Motor neuron (in vitro differentiated cells): ENCODE results near the gene ZNF407. TPM values are rescaled to one million over a fixed set of nuclear protein-coding genes. Genes with fewer than 3 reads are reported as not detected.
A peak's percentile ranks its signal among the peaks of the same experiment; 100 is the strongest.

Experiments
- ATAC-seq, 8 experiments: fragments of 200-7000 bp; cut with Tn5 transposase; replicated peaks in 6 of 8; 2 replicates each; pipeline ENCODE4 v1.8.0; 2021; ENCODE audit warnings: mild to moderate bottlenecking in 8 of 8, moderate library complexity in 8 of 8
- H3K27ac ChIP-seq, 2 donors: fragments of 250-450 bp; sonication (Bioruptor Pico); 2 replicates each; pipeline ENCODE4 v1.9.0; 2021; ENCODE audit warnings: antibody characterized with exemption in 2 of 2, mild to moderate bottlenecking in 2 of 2, moderate library complexity in 1 of 2
- H3K4me1 ChIP-seq, 2 donors: fragments of 250-450 bp; sonication (Bioruptor Pico); replicated peaks in 1 of 2; 2 replicates each; pipeline ENCODE4 v1.6.1; 2021; ENCODE audit warnings: antibody characterized with exemption in 2 of 2, mild to moderate bottlenecking in 2 of 2, moderate library complexity in 1 of 2
- H3K4me3 ChIP-seq, 5 donors: fragments of 250-450 bp; sonication (Bioruptor Pico); 2 replicates each; pipeline ENCODE4 v1.9.0; 2021; ENCODE audit warnings: antibody characterized with exemption in 5 of 5, mild to moderate bottlenecking in 5 of 5, moderate library complexity in 4 of 5
- WGBS, 10 experiments: fragments of 450-650 bp; shearing (Covaris generic); methylation state at CpG; one replicate each; pipeline ENCODE4 v1.0.0; 2022; 5-methylcytosine and 5-hydroxymethylcytosine counted together
- in situ Hi-C, 9 experiments: fragments of 400-800 bp; cut with MboI; loops; one replicate each; pipeline ENCODE4 v1.15.0; 2021; ENCODE audit warnings: low sequenced_read_pairs in 9 of 9, low pct_unique_long_range_greater_than_20kb in 2 of 9; ENCODE audit not compliant: unreplicated experiment in 9 of 9
- total RNA-seq, 8 experiments: library from RNA; unstranded; fragments of 300-600 nt; gene quantifications; 2 replicates each; pipeline versions ENCODE4 v1.2.3 to v1.2.4, GENCODE V29; 2022

The ZNF407 gene
- total RNA-seq, 8 experiments from 2014 or later, result 7.9 to 23.6 (median 11.6) TPM

DNA sequence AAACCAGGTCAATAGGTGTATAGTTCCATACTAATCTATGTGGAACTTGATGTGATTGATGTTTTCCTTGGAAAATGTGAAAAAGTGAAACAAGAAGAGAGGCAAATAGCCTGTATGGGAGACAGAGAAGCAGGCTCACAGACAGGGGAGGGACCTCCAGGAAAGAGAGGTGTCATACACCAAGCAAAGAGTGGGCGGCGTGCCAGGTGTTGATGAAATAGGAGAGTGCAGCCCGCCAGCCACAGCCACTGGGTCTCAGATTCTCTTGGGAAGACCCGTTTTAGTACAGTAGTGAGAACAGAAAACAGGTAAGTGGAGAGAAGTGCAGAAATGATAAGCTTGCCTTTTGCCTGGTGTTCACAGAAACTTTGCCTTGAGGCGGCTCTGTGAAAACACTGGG is 301.9 kb downstream of the ZNF407 start:
- ATAC-seq, result no peak
- Histone ChIP-seq H3K4me3 (no peak overlapping the region), H3K4me1 (peaks cover 13 to 33% of the 10 kb centered on the region in 2 donors), H3K27ac (no peak overlapping the region)
- in situ Hi-C loops, result no loop called here
- 83 to 100% (median 88%) methylated on average over 1 to 5 of the region's 5 CpGs; no CpG with 5 or more reads in 5 of the 10 experiments for WGBS, 10 experiments

GRCh38 chr18:74901362-74902146 is 303.9 kb downstream of the ZNF407 start:
- peaks cover 7 to 33% of the 10 kb centered on the region in 2 donors for H3K4me1 ChIP-seq
- H3K27ac ChIP-seq, result peak overlapping the region in 1 of 2 donors; percentile 44
- H3K4me3 ChIP-seq, result peak overlapping the region in 2 of 5 donors; percentile 9 to 13
- WGBS, 10 experiments, result 49 to 100% (median 81%) methylated on average over 2 to 4 of the region's 4 CpGs
- peak in 2 of 8 experiments; percentile 10 to 54 for ATAC-seq
- in situ Hi-C loops, result no loop called here

DNA sequence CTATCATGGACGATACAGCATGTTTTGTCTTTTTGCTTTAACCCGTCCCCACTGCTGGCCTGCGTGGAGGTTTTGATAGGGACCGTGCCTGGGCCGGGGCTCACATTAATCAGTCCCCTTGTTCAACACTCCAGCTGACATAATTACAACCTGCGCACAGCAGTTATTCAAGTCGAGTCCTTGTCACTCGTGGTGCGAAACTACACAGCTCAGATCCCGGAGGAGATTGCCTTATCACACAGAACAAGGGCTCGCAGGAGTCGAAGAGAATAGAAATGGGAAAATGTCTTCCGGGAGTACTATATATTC is 304.4 kb downstream of the ZNF407 start:
- Histone ChIP-seq H3K4me1 (peaks cover 6 to 33% of the 10 kb centered on the region in 2 donors), H3K4me3 (peak overlapping the region in 2 of 5 donors; percentile 9 to 13), H3K27ac (peak overlapping the region in 1 of 2 donors; percentile 44)
- ATAC-seq, result peak in 5 of 8 experiments; percentile 86 to 97 (median 92)
- 49 to 100% (median 74%) methylated on average over 3 to 13 of the region's 13 CpGs for WGBS, 10 experiments
- in situ Hi-C loops, result no loop called here

GRCh38 chr18:74905247-74905646 is 307.6 kb downstream of the ZNF407 start:
- no peak overlapping the region for H3K4me3 ChIP-seq
- WGBS, 10 experiments, result 70 to 100% (median 90%) methylated on average over 1 to 15 of the region's 15 CpGs
- no peak for ATAC-seq
- H3K4me1 ChIP-seq, result peaks cover 6 to 33% of the 10 kb centered on the region in 2 donors
- in situ Hi-C loops, result no loop called here
- no peak overlapping the region for H3K27ac ChIP-seq

GRCh38 chr18:74906184-74906583 is 308.5 kb downstream of the ZNF407 start:
- no peak overlapping the region for H3K4me3 ChIP-seq
- WGBS, 10 experiments, result 0 to 100% (median 80%) methylated on average over 1 to 2 of the region's 2 CpGs; no CpG with 5 or more reads in 3 of the 10 experiments
- no peak overlapping the region for H3K27ac ChIP-seq
- ATAC-seq, result peak in 3 of 8 experiments; percentile 78 to 99 (median 97)
- peaks cover 6 to 24% of the 10 kb centered on the region in 2 donors for H3K4me1 ChIP-seq
- in situ Hi-C loops, result no loop called here

DNA sequence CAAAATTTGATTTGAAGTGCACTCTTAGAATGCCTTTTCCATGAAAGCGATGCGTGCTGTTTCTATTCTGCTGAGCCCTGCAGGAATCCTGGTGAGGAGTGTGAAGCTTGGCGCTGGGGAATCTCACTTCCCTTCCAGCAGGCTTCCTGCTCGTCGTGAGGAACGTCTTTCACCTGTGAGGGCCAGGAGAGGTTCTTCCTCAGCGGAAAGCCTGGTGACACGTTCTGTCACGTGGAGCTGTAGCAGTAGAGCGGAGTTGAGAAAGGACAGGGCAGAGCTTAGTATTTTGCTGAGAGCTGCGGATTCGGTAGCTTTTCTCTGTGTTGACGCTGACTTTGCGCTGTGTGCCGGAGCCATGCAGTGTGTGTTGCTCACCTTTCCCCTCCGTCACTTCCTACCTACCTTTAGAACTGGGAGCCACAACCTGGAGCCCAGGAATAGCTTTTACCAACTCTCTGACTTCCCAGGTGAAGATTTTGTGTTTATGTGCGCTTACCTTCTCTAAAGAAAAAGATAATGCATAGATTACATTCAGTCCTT is 316.5 kb downstream of the ZNF407 start:
- WGBS, 10 experiments, result 76 to 100% (median 82%) methylated on average over 1 to 10 of the region's 17 CpGs; no CpG with 5 or more reads in 2 of the 10 experiments
- Histone ChIP-seq H3K27ac (no peak overlapping the region), H3K4me3 (no peak overlapping the region), H3K4me1 (peaks cover 0 to 5% of the 10 kb centered on the region in 2 donors)
- in situ Hi-C loops, result no loop called here
- no peak for ATAC-seq

- ATAC-seq, result peak in 1 of 8 experiments; percentile 36
- Histone ChIP-seq H3K4me1 (peaks cover 0 to 5% of the 10 kb centered on the region in 2 donors), H3K4me3 (no peak overlapping the region), H3K27ac (no peak overlapping the region)
- WGBS, 10 experiments, result 40 to 100% (median 83%) methylated on average over 1 of the region's 2 CpGs; no CpG with 5 or more reads in 7 of the 10 experiments
- in situ Hi-C loops, result no loop called here
Measured at GRCh38 chr18:74914648-74915047, 317.0 kb downstream of the ZNF407 start.

GRCh38 chr18:74916773-74917393 is 319.2 kb downstream of the ZNF407 start:
- in situ Hi-C loops, result no loop called here
- Histone ChIP-seq H3K4me1 (peaks cover 0 to 5% of the 10 kb centered on the region in 2 donors), H3K27ac (no peak overlapping the region), H3K4me3 (no peak overlapping the region)
- ATAC-seq, result no peak
- 40 to 100% (median 67%) methylated on average over 1 to 4 of the region's 5 CpGs for WGBS, 10 experiments

- peak in 3 of 8 experiments; percentile 26 to 54 (median 52) for ATAC-seq
- WGBS, 10 experiments, result 33 to 100% (median 82%) methylated on average over 1 to 3 of the region's 3 CpGs; no CpG with 5 or more reads in 1 of the 10 experiments
- in situ Hi-C loops, result no loop called here
Measured at GRCh38 chr18:74918276-74918790, 320.7 kb downstream of the ZNF407 start.

GRCh38 chr18:74921057-74921820 is 323.6 kb downstream of the ZNF407 start:
- Histone ChIP-seq H3K4me1 (peaks cover 0 to 5% of the 10 kb centered on the region in 2 donors), H3K4me3 (no peak overlapping the region), H3K27ac (no peak overlapping the region)
- ATAC-seq, result no peak
- in situ Hi-C loops, result no loop called here
- 68 to 100% (median 82%) methylated on average over 1 to 13 of the region's 13 CpGs for WGBS, 10 experiments

More at GRCh38 chr18:74918276-74918790, 320.7 kb downstream of the ZNF407 start:
- H3K4me3 ChIP-seq, result no peak overlapping the region
- no peak overlapping the region for H3K27ac ChIP-seq
- H3K4me1 ChIP-seq, result peaks cover 0 to 5% of the 10 kb centered on the region in 2 donors

GRCh38 chr18:74926051-74926450 is 328.4 kb downstream of the ZNF407 start:
- in situ Hi-C loops, result no loop called here
- Histone ChIP-seq H3K4me3 (no peak overlapping the region), H3K4me1 (no peaks in the 10 kb centered on the region), H3K27ac (no peak overlapping the region)
- WGBS, 10 experiments, result 94 to 100% (median 100%) methylated on average over 1 to 2 of the region's 2 CpGs; no CpG with 5 or more reads in 1 of the 10 experiments
- ATAC-seq, result no peak

DNA sequence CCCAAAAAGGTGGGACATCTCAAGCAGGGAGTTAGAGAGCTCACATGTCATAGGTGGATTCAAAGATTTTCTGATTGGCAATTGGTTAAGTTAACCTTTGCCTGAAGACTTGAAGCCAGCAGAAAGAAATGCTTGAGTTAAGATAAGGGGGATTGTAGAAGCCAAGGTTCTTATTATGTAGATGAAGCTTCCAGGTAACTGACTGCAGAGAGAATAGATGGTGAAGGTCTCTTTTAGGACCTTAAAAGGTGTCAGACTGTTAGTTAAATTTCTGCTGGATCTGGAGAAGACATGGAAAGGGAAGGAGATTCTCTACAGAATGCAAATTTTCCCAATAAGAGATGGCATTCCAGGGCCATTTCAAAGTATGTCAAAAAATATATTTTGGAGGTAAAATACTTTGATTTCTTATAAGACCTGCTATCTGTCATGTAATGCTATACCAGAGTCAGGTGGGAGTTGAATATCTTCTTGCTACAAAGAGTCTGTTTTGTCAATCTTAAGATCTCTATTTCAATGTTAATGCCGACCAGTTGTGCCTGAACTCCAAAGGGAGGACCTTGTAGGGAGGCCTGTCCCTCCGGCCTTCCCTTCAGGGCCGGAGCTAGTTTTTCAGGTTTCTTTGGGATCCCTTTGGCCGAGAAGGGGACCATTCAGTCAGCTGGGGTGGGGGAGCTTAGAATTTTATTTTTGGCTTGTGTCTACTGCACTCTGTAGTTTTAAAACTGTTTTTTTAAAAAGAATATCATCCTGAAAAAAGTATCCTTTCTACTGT is 330.7 kb downstream of the ZNF407 start:
- no peak for ATAC-seq
- in situ Hi-C loops, result no loop called here
- 63 to 96% (median 83%) methylated on average over 1 to 4 of the region's 4 CpGs; no CpG with 5 or more reads in 3 of the 10 experiments for WGBS, 10 experiments
- H3K4me3 ChIP-seq, result no peak overlapping the region
- no peak overlapping the region for H3K27ac ChIP-seq
- H3K4me1 ChIP-seq, result no peaks in the 10 kb centered on the region
